GM12892 (cell line): ENCODE data around the gene CDON.

Experiments
- POLR2A ChIP-seq: IDR thresholded peaks from 2 replicates; pipeline ENCODE4 v1.6.1; 2011; ENCODE audit warnings: low read depth, low read length, control low read depth
- POLR2AphosphoS5 ChIP-seq: IDR thresholded peaks from 2 replicates; pipeline ENCODE4 v1.6.1; 2011; ENCODE audit warnings: low read depth, low read length, control low read depth

GRCh38 chr11:125910226-125910849 lies 152.3 kb downstream of the CDON start:
- no peak for TF ChIP-seq POLR2A
- no peak for TF ChIP-seq POLR2AphosphoS5
